Left ventricle myocardium inferior (tissue), 1 donor: ENCODE measurements around the gene LOXL3. TPM values are rescaled to one million over a fixed set of nuclear protein-coding genes. Genes with fewer than 3 reads are reported as not detected.

Experiments
- DNase-seq: peaks from one replicate; pipeline ENCODE4 v3.0.0-alpha.2; 2020
- H3K27ac ChIP-seq: fragments of 200-600 bp; replicated peaks from 2 replicates; pipeline ENCODE4 v1.8.0; 2021
- H3K27me3 ChIP-seq: fragments of 200-600 bp; 2 replicates; pipeline ENCODE4 v1.8.0; 2021; ENCODE audit warnings: low read depth
- H3K36me3 ChIP-seq: fragments of 200-600 bp; 2 replicates; pipeline ENCODE4 v1.8.0; 2021
- H3K4me1 ChIP-seq: fragments of 200-600 bp; 2 replicates; pipeline ENCODE4 v1.8.0; 2021
- H3K4me3 ChIP-seq: fragments of 200-600 bp; 2 replicates; pipeline ENCODE4 v1.8.0; 2021; ENCODE audit warnings: mild to moderate bottlenecking, moderate library complexity
- H3K9me3 ChIP-seq: fragments of 200-600 bp; replicated peaks from 2 replicates; pipeline ENCODE4 v1.8.0; 2021
- CTCF ChIP-seq: fragments of 200-600 bp; IDR thresholded peaks from 2 replicates; pipeline ENCODE4 v1.8.0; 2021; ENCODE audit warnings: antibody characterized with exemption, mild to moderate bottlenecking, borderline replicate concordance
- intact Hi-C: fragments of 100-400 bp; cut with micrococcal nuclease; formaldehyde crosslinking; loops from one replicate; pipeline ENCODE4 v1.11.0; 2022
- total RNA-seq: library from RNA; stranded (reverse); fragmentation: NEBNext Ultra II Directional; extraction: Animal tissue kit (Norgen Biotek cat#: 25700); gene quantifications from one replicate; pipeline ENCODE4 v1.2.1, GENCODE V29; 2021
- donor health status: DM: no; HTN: yes; CAD: no; lungs with severe emphysema.

The LOXL3 gene
- total RNA-seq, 1 donor from 2014 or later: 4.7 TPM

GRCh38 chr2:74572178-74572925, 18.6 kb upstream of the LOXL3 start:
- H3K27me3 ChIP-seq: peaks cover 26% of the 10 kb centered on the region
- DNase-seq: no peak
- H3K4me1 ChIP-seq: peaks cover 5% of the 10 kb centered on the region
- H3K27ac ChIP-seq: no peak overlapping the region
- no peak for TF ChIP-seq CTCF
- no peak overlapping the region for H3K4me3 ChIP-seq
- H3K9me3 ChIP-seq: no peaks in the 10 kb centered on the region
- H3K36me3 ChIP-seq: no peaks in the 10 kb centered on the region
- intact Hi-C loops: no loop called here

- H3K27me3 ChIP-seq: peaks cover 26% of the 10 kb centered on the region
- intact Hi-C loops: no loop called here
- no peaks in the 10 kb centered on the region for H3K4me1 ChIP-seq
- no peak overlapping the region for H3K4me3 ChIP-seq
- no peaks in the 10 kb centered on the region for H3K9me3 ChIP-seq
- no peak for DNase-seq
- H3K36me3 ChIP-seq: no peaks in the 10 kb centered on the region
- TF ChIP-seq CTCF: no peak
- no peak overlapping the region for H3K27ac ChIP-seq
Measured at GRCh38 chr2:74571058-74571457, 17.3 kb upstream of the LOXL3 start.

- Histone ChIP-seq H3K36me3 (no peaks in the 10 kb centered on the region), H3K9me3 (no peaks in the 10 kb centered on the region), H3K4me1 (no peaks in the 10 kb centered on the region), H3K4me3 (no peak overlapping the region), H3K27ac (no peak overlapping the region), H3K27me3 (peaks cover 26% of the 10 kb centered on the region)
- no peak for TF ChIP-seq CTCF
- no peak for DNase-seq
- intact Hi-C loops: no loop called here
Measured at GRCh38 chr2:74569686-74570085, 15.9 kb upstream of the LOXL3 start.

GRCh38 chr2:74567881-74568280, 14.1 kb upstream of the LOXL3 start:
- Histone ChIP-seq H3K27me3 (peaks cover 45% of the 10 kb centered on the region), H3K4me3 (no peak overlapping the region), H3K4me1 (no peaks in the 10 kb centered on the region), H3K36me3 (no peaks in the 10 kb centered on the region), H3K27ac (no peak overlapping the region), H3K9me3 (no peaks in the 10 kb centered on the region)
- TF ChIP-seq CTCF: no peak
- intact Hi-C loops: no loop called here
- no peak for DNase-seq

- Histone ChIP-seq H3K4me1 (no peaks in the 10 kb centered on the region), H3K27ac (no peak overlapping the region), H3K4me3 (no peak overlapping the region), H3K36me3 (no peaks in the 10 kb centered on the region), H3K27me3 (peaks cover 56% of the 10 kb centered on the region), H3K9me3 (no peaks in the 10 kb centered on the region)
- TF ChIP-seq CTCF: no peak
- no peak for DNase-seq
- intact Hi-C loops: no loop called here
Measured at GRCh38 chr2:74566754-74567085, 13.0 kb upstream of the LOXL3 start.
